Naive thymus-derived CD8-positive, alpha-beta T cell (primary cell): ENCODE data around the gene STK17A. TPM values are rescaled to one million over a fixed set of nuclear protein-coding genes. Genes with fewer than 3 reads are reported as not detected.
A peak's percentile ranks its signal among the peaks of the same experiment; 100 is the strongest.

ENCODE experiments used
- ATAC-seq, 2 donors: fragments of 150-1000 bp; cut with Tn5 transposase in 1 of 2; sonication (Bioruptor Pico), chemical (Tn5 transposase) in 1 of 2; 1 replicate in 1 of 2; 2 replicates in 1 of 2; pipeline ENCODE4 v1.10.0; 2021; ENCODE audit warnings: mild to moderate bottlenecking in 2 of 2, moderate library complexity in 2 of 2
- POLR2A ChIA-PET: fragments of 350-600 bp; sonication (Branson Sonifier 250); formaldehyde crosslinking; loops from one replicate; lab custom pipeline; 2021; ENCODE audit warnings: antibody characterized with exemption; lab: Charles Lee
- DNase-seq, 10 donors: peaks; one replicate each; pipeline versions ENCODE4 v3.0.0 to v3.0.0-alpha.2; 2020 to 2022
- H3K27ac Mint-ChIP-seq, 10 donors: one replicate each; pipeline ENCODE4 v1.8.0; 2020 to 2022; ENCODE audit warnings: mild to moderate bottlenecking in 10 of 10, mixed read lengths in 10 of 10, moderate library complexity in 4 of 10, inconsistent platforms in 1 of 10
- H3K27me3 Mint-ChIP-seq, 5 donors: one replicate each; pipeline ENCODE4 v1.8.0; 2021 to 2022; ENCODE audit warnings: mixed read lengths in 5 of 5
- H3K36me3 Mint-ChIP-seq, 3 donors: one replicate each; pipeline ENCODE4 v1.8.0; 2020 to 2022; ENCODE audit warnings: mixed read lengths in 3 of 3, mild to moderate bottlenecking in 2 of 3, inconsistent platforms in 1 of 3
- H3K4me1 Mint-ChIP-seq, 4 donors: one replicate each; pipeline ENCODE4 v1.8.0; 2021 to 2022; ENCODE audit warnings: mixed read lengths in 4 of 4
- H3K4me3 Mint-ChIP-seq, 10 donors: one replicate each; pipeline ENCODE4 v1.8.0; 2020 to 2022; ENCODE audit warnings: mild to moderate bottlenecking in 10 of 10, mixed read lengths in 10 of 10, moderate library complexity in 6 of 10, inconsistent platforms in 1 of 10
- H3K9me3 Mint-ChIP-seq, 9 donors: one replicate each; pipeline ENCODE4 v1.8.0; 2020 to 2022; ENCODE audit warnings: mixed read lengths in 9 of 9, mild to moderate bottlenecking in 3 of 9, inconsistent platforms in 1 of 9, moderate library complexity in 1 of 9
- polyA plus RNA-seq, 3 donors: library from polyadenylated mRNA; unstranded; fragments of 300-500 nt; fragmentation: Illumina TruSeq; gene quantifications; one replicate each; pipeline ENCODE4 v1.2.3, GENCODE V29; 2021
- total RNA-seq, 8 experiments: library from RNA in 2 of 8; stranded (reverse) in 2 of 8; gene quantifications; one replicate each; pipeline ENCODE4 v1.2.3 and lab custom pipeline; 2021 to 2026

STK17A gene
- total and polyA plus RNA-seq, 5 experiments from 2014 or later = 203 to 346 (median 242) TPM

- peaks cover 22 to 82% (median 40%) of the 10 kb centered on the region in 3 donors for H3K36me3 Mint-ChIP-seq
- DNase-seq (no peak), ATAC-seq (peak; percentile 12 to 41)
- no peaks in the 10 kb centered on the region for H3K27me3 Mint-ChIP-seq
- H3K4me3 Mint-ChIP-seq = peak overlapping the region in 9 of 10 donors; percentile 5 to 77 (median 52)
- peaks cover 44 to 87% (median 77%) of the 10 kb centered on the region in 4 donors for H3K4me1 Mint-ChIP-seq
- H3K27ac Mint-ChIP-seq = peak overlapping the region in 9 of 10 donors; percentile 78 to 95 (median 89)
- POLR2A ChIA-PET = interaction anchor here (0.5 to 1.4 kb wide), 8 partner anchors 9 to 38 kb away, joined by 3 to 8 read pairs (median 4); no protein-coding TSS in a partner anchor
- H3K9me3 Mint-ChIP-seq = no peaks in the 10 kb centered on the region
Observed at GRCh38 chr7:43609097-43609496, 26.2 kb downstream of the STK17A start.

GRCh38 chr7:43612128-43612527, 29.2 kb downstream of the STK17A start:
- Mint-ChIP-seq H3K9me3 (no peaks in the 10 kb centered on the region), H3K36me3 (peaks cover 14 to 69% (median 53%) of the 10 kb centered on the region in 3 donors), H3K4me3 (peak overlapping the region in 9 of 10 donors; percentile 15 to 67 (median 47)), H3K4me1 (peaks cover 39 to 84% (median 57%) of the 10 kb centered on the region in 4 donors), H3K27me3 (no peaks in the 10 kb centered on the region), H3K27ac (peak overlapping the region in 9 of 10 donors; percentile 52 to 93 (median 87))
- POLR2A ChIA-PET = interaction anchor here (1.0 to 5.2 kb wide), 8 partner anchors 9 to 37 kb away, joined by 3 to 28 read pairs (median 6); partner anchors contain the start of gene STK17A
- no peak for DNase-seq
- ATAC-seq = no peak

DNA sequence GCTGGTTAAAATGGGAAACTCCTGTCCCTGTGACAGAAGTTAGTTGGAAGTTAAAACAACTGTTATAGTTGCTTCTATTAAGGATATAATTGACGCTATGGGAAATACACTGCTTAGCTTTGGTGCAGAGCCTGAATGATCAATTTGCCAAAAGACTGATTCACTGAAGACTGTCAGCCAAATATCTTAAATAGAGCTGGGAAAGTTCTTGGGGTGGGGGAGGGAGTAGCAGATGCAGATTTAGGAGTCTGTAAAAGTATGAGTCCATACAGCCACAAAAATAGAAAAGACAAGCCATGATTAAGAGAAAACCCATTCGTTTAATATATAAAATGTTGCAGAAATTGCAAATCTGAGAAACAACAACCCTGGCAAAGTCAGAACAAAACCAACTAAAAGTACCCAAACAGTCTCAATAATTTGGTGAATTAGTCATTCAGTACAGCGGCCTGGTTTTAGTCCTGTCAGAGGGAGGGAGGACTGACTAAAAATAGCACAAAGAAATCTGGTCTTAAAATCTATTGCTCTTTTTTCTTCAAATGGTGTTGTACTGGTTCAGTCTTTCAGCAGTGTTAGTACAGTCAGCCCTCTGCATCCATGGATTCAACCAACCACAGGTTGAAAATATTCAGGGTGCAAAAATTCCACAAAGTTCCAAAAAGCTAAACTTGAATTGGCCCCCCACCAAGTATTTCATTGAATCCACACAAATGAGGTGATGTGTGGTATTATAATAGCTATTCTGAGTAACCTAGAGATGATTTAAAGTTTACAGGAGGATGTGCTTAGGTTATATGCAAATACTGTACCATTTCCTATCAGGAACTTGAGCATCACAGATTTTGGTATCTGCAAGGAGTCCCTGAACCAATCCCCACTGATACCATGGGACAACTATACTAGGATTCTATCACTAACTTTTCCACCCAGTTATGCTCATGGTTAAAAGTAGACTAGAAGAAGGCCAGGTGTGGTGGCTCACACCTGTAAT, 30.0 kb downstream of the STK17A start:
- ATAC-seq = peak; percentile 29 to 40
- H3K4me3 Mint-ChIP-seq = peak overlapping the region; percentile 8 to 73 (median 55)
- DNase-seq = no peak
- POLR2A ChIA-PET = interaction anchor here (1.2 to 5.2 kb wide), 6 partner anchors 9 to 36 kb away, joined by 4 to 28 read pairs (median 9); partner anchors contain the start of gene STK17A
- H3K4me1 Mint-ChIP-seq = peaks cover 39 to 77% (median 54%) of the 10 kb centered on the region in 4 donors
- peaks cover 14 to 63% (median 53%) of the 10 kb centered on the region in 3 donors for H3K36me3 Mint-ChIP-seq
- H3K27me3 Mint-ChIP-seq = no peaks in the 10 kb centered on the region
- peak overlapping the region in 9 of 10 donors; percentile 72 to 93 (median 90) for H3K27ac Mint-ChIP-seq
- no peaks in the 10 kb centered on the region for H3K9me3 Mint-ChIP-seq

DNA sequence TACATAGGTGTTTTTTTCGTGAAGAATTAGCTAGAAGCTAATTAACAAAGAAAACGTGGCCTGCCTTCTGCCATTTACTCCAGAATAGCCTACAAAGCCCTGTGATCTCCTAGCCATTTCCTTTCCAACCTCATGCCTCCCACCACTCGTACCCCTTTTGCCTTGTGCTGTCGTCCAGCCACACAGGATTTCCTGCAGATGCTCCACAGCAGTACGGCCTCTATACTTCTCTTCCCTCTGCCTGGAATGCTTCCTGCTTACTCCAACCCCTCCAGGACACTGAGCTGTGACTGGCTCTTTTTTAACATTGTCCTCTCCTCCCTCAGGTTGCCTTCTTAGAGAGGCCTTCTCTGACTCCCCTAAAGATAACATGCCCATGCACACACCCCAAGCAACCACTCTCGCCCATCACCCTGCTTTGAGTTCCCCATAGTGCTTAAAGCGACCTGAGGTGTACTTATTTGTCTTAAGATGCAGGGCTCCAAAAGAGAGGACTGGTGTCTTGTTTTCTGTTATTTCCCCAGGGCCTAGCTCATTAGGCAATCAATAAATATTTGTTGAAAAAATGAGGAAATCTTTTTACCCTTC, 32.7 kb downstream of the STK17A start:
- peak; percentile 13 to 20 for ATAC-seq
- H3K36me3 Mint-ChIP-seq = peaks cover 0 to 38% (median 35%) of the 10 kb centered on the region in 3 donors
- H3K4me1 Mint-ChIP-seq = peaks cover 25 to 56% (median 33%) of the 10 kb centered on the region in 4 donors
- DNase-seq = no peak
- no peaks in the 10 kb centered on the region for H3K9me3 Mint-ChIP-seq
- H3K27ac Mint-ChIP-seq = peak overlapping the region in 2 of 10 donors; percentile 83 to 97
- H3K4me3 Mint-ChIP-seq = peak overlapping the region in 8 of 10 donors; percentile 0 to 70 (median 58)
- no peaks in the 10 kb centered on the region for H3K27me3 Mint-ChIP-seq
- POLR2A ChIA-PET = interaction anchor here (0.6 to 2.4 kb wide), 7 partner anchors 10 to 84 kb away, joined by 3 to 6 read pairs (median 4); partner anchors contain the start of gene STK17A

- H3K36me3 Mint-ChIP-seq = peaks cover 0 to 37% (median 34%) of the 10 kb centered on the region in 3 donors
Observed at GRCh38 chr7:43616977-43617376, 34.1 kb downstream of the STK17A start.

DNA sequence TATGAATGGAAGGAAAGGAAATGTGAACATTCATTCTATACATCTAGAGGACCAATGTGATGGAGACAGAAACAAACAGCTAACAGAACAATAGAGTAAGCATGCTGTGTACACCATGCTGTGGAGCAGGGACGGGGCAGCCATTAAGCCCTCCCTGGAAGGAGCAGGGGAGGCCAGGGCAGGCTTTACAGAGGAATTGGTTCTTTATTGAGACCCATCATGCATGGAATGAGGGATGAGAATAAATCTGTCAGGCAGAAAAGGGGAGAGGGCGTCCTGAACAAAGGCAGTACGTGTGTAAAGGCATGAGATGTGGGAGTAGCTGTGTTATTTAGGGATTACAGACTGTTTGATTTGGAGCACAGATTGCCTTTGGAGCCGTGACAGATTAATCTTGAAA, 35.2 kb downstream of the STK17A start:
- H3K9me3 Mint-ChIP-seq = no peaks in the 10 kb centered on the region
- ATAC-seq (no peak), DNase-seq (no peak)
- no peaks in the 10 kb centered on the region for H3K27me3 Mint-ChIP-seq
- no peak overlapping the region for H3K27ac Mint-ChIP-seq
- POLR2A ChIA-PET = interaction anchor here (1.0 to 5.8 kb wide), 9 partner anchors 8 to 34 kb away, joined by 3 to 46 read pairs (median 6); partner anchors contain the start of gene STK17A
- peaks cover 0 to 37% (median 34%) of the 10 kb centered on the region in 3 donors for H3K36me3 Mint-ChIP-seq
- H3K4me1 Mint-ChIP-seq = peaks cover 30 to 56% (median 33%) of the 10 kb centered on the region in 4 donors
- no peak overlapping the region for H3K4me3 Mint-ChIP-seq

More at GRCh38 chr7:43616977-43617376, 34.1 kb downstream of the STK17A start:
- H3K9me3 Mint-ChIP-seq = no peaks in the 10 kb centered on the region
- H3K4me3 Mint-ChIP-seq = no peak overlapping the region
- ATAC-seq = no peak
- POLR2A ChIA-PET = interaction anchor here (1.3 to 5.8 kb wide), 5 partner anchors 9 to 33 kb away, joined by 5 to 46 read pairs (median 14); partner anchors contain the start of gene STK17A
- H3K27me3 Mint-ChIP-seq = no peaks in the 10 kb centered on the region
- peak in 1 of 10 donors; percentile 53 for DNase-seq
- peaks cover 31 to 56% (median 33%) of the 10 kb centered on the region in 4 donors for H3K4me1 Mint-ChIP-seq
- no peak overlapping the region for H3K27ac Mint-ChIP-seq

DNA sequence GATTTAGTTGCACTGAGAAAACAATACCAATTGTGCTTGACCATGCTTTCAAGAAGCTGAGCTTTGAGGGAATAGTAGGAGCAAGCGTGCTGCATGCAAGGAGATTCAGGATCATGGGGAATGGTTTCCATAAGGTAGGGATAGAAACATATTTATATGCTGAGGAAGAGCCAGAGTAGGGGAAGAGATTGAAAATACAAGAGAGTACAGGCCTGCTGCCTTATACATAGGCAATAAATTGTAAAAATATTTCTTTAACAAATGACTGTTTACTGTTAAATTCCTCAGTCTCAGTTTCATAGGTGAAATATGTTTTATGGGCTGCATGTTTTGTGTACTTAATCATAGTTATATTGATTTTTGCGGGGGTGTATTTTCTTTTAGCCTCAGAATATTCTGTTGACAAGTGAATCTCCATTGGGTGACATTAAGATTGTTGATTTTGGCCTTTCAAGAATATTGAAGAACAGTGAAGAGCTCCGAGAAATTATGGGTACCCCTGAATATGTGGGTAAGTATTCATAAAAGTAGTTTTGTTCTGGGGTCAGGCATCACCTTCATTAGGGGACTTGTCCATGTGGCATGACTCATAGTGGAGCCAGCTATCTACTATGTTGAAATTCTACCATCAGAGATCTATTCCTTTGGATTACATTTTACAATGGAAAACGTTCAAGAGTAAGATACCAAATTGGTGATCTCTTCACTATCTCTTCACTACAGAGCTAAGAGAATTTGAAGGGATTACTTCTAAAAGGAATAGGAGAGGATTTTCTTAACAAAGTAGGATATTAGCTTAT, 36.5 kb downstream of the STK17A start:
- POLR2A ChIA-PET = interaction anchor here (0.6 to 5.8 kb wide), 15 partner anchors 10 to 85 kb away, joined by 3 to 59 read pairs (median 6); partner anchors contain the start of gene STK17A
- H3K27me3 Mint-ChIP-seq = no peaks in the 10 kb centered on the region
- no peaks in the 10 kb centered on the region for H3K9me3 Mint-ChIP-seq
- peaks cover 26 to 56% (median 32%) of the 10 kb centered on the region in 4 donors for H3K4me1 Mint-ChIP-seq
- DNase-seq (no peak), ATAC-seq (no peak)
- peaks cover 0 to 37% (median 36%) of the 10 kb centered on the region in 3 donors for H3K36me3 Mint-ChIP-seq
- H3K4me3 Mint-ChIP-seq = no peak overlapping the region
- H3K27ac Mint-ChIP-seq = no peak overlapping the region

GRCh38 chr7:43621729-43622448, 39.0 kb downstream of the STK17A start:
- DNase-seq (peak in 1 of 10 donors; percentile 44), ATAC-seq (peak; percentile 31 to 40)
- Mint-ChIP-seq H3K4me1 (peaks cover 29 to 60% (median 55%) of the 10 kb centered on the region in 4 donors), H3K27ac (peak overlapping the region in 6 of 10 donors; percentile 91 to 96 (median 92)), H3K9me3 (no peaks in the 10 kb centered on the region), H3K4me3 (peak overlapping the region; percentile 26 to 79 (median 72)), H3K36me3 (peaks cover 5 to 57% (median 29%) of the 10 kb centered on the region in 3 donors), H3K27me3 (peaks cover 0 to 2% (median 0%) of the 10 kb centered on the region in 5 donors)
- POLR2A ChIA-PET = interaction anchor here (0.6 to 5.8 kb wide), 10 partner anchors 7 to 76 kb away, joined by 3 to 59 read pairs (median 16); partner anchors contain the start of gene STK17A

DNA sequence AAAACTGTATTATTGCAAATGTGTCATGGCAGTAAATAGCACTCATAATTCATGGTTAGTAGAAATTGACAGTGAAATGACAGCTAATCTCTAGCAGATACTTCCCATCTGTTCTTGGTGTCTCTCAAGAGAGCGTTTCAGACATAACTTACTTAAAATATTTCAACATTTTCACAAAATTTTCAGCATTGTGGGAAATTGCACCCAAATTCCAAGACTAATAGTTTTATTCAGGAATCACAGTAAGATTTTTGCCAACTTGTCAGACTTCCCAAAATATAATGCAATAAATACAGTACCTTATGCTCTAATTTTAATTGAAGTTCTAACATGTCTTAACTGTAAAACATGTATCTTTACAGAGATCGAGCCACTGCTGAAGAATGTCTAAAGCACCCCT, 41.2 kb downstream of the STK17A start:
- DNase-seq = no peak
- peaks cover 0 to 2% (median 0%) of the 10 kb centered on the region in 5 donors for H3K27me3 Mint-ChIP-seq
- peak overlapping the region in 8 of 10 donors; percentile 52 to 98 (median 91) for H3K27ac Mint-ChIP-seq
- H3K36me3 Mint-ChIP-seq = peaks cover 5 to 80% (median 40%) of the 10 kb centered on the region in 3 donors
- H3K4me3 Mint-ChIP-seq = peak overlapping the region in 7 of 10 donors; percentile 60 to 85 (median 74)
- no peaks in the 10 kb centered on the region for H3K9me3 Mint-ChIP-seq
- POLR2A ChIA-PET = no interaction called here
- H3K4me1 Mint-ChIP-seq = peaks cover 40 to 83% (median 77%) of the 10 kb centered on the region in 4 donors
- no peak for ATAC-seq

- Mint-ChIP-seq H3K4me1 (peaks cover 43 to 94% (median 86%) of the 10 kb centered on the region in 4 donors), H3K27ac (peak overlapping the region in 8 of 10 donors; percentile 52 to 98 (median 94)), H3K27me3 (peaks cover 0 to 2% (median 0%) of the 10 kb centered on the region in 5 donors), H3K36me3 (peaks cover 5 to 89% (median 40%) of the 10 kb centered on the region in 3 donors), H3K4me3 (peak overlapping the region; percentile 63 to 85 (median 72)), H3K9me3 (no peaks in the 10 kb centered on the region)
- peak; percentile 48 to 83 for ATAC-seq
- DNase-seq = peak in 9 of 10 donors; percentile 35 to 78 (median 72)
- POLR2A ChIA-PET = interaction anchor here (0.7 to 12.7 kb wide), 11 partner anchors 8 to 694 kb away, joined by 3 to 306 read pairs (median 4); partner anchors contain the start of gene STK17A
Observed at GRCh38 chr7:43625453-43625852, 42.5 kb downstream of the STK17A start.
